Upper lobe of left lung (tissue), 6 donors: ENCODE measurements around the gene KCNH1. TPM values are rescaled to one million over a fixed set of nuclear protein-coding genes. Genes with fewer than 3 reads are reported as not detected.

Experiments used
- ATAC-seq, 2 donors: fragments of 200-7000 bp; cut with Tn5 transposase; one replicate each; pipeline ENCODE4 v1.9.1; 2022; ENCODE audit warnings: mild to moderate bottlenecking in 2 of 2, moderate library complexity in 2 of 2; ENCODE audit not compliant: low FRiP score in 2 of 2
- DNase-seq, 2 donors: peaks; one replicate each; pipeline ENCODE4 v3.0.0-alpha.2; 2019 to 2020
- H3K27ac ChIP-seq, 4 donors: fragments of 200-600 bp; sonication (generic); one replicate each; pipeline ENCODE4 v1.5.1; 2016 to 2019
- H3K27me3 ChIP-seq, 4 donors: fragments of 200-600 bp; sonication (generic); one replicate each; pipeline ENCODE4 v1.5.1; 2017 to 2019
- H3K36me3 ChIP-seq, 4 donors: fragments of 200-600 bp; sonication (generic); one replicate each; pipeline ENCODE4 v1.5.1; 2016 to 2019
- H3K4me1 ChIP-seq, 4 donors: fragments of 200-600 bp; sonication (generic); one replicate each; pipeline ENCODE4 v1.5.1; 2018 to 2019
- H3K4me3 ChIP-seq, 4 donors: fragments of 200-600 bp; sonication (generic); one replicate each; pipeline ENCODE4 v1.5.1; 2017 to 2019; ENCODE audit warnings: mild to moderate bottlenecking in 2 of 4, moderate library complexity in 1 of 4
- H3K9me3 ChIP-seq, 4 donors: fragments of 200-600 bp; sonication (generic); one replicate each; pipeline ENCODE4 v1.5.1; 2018 to 2019
- CTCF ChIP-seq, 6 experiments: fragments of 450-650 bp in 4 of 6; fragments of 200-600 bp in 2 of 6; sonication (generic) in 2 of 6; IDR thresholded peaks; one replicate each; pipeline ENCODE4 v1.5.1; 2016 to 2019; ENCODE audit warnings: antibody characterized with exemption in 6 of 6
- EP300 ChIP-seq, 4 donors: sonication (generic); formaldehyde crosslinking; IDR thresholded peaks; one replicate each; pipeline ENCODE4 v1.5.1; 2017; ENCODE audit warnings: antibody characterized with exemption in 4 of 4, control low read depth in 2 of 4
- POLR2A ChIP-seq, 4 donors: fragments of 450-650 bp; IDR thresholded peaks; one replicate each; pipeline ENCODE4 v1.5.1; 2016 to 2017; ENCODE audit warnings: antibody characterized with exemption in 4 of 4, mild to moderate bottlenecking in 2 of 4
- POLR2AphosphoS5 ChIP-seq, 2 donors: sonication (generic); formaldehyde crosslinking; IDR thresholded peaks; one replicate each; pipeline ENCODE4 v1.5.1; 2017; ENCODE audit warnings: antibody characterized with exemption in 2 of 2
- WGBS, 2 donors: methylation state at CpG; one replicate each; pipeline ENCODE4 v1.1.5; 2017 to 2018; 5-methylcytosine and 5-hydroxymethylcytosine counted together
- total RNA-seq, 6 donors: library from RNA; depleted of rRNA in 4 of 6; stranded (reverse); fragments of >200 nt in 4 of 6; gene quantifications; one replicate each; pipeline versions ENCODE4 v1.1.0 to v1.2.1, GENCODE V29; 2016 to 2021
- donor health status: DM: no; HTN: no; CAD: no; lungs with moderate emphysema.
- donor health status: DM: no; HTN: yes; CAD: no; lungs with severe emphysema.

Gene KCNH1
- total RNA-seq, 6 donors from 2014 or later: 0.09 TPM; not detected in 5

- no peak overlapping the region for H3K27ac ChIP-seq
- TF ChIP-seq CTCF (IDR thresholded peaks at IDR 0.05) (no peak), EP300 (IDR thresholded peaks at IDR 0.05) (no peak), POLR2A (IDR thresholded peaks at IDR 0.05) (no peak), POLR2AphosphoS5 (IDR thresholded peaks at IDR 0.05) (no peak)
- no peak overlapping the region for H3K4me3 ChIP-seq
- 61 to 89% methylated on average over 3 of the region's 3 CpGs for WGBS, 2 donors
- H3K9me3 ChIP-seq: no peaks in the 10 kb centered on the region
- no peaks in the 10 kb centered on the region for H3K36me3 ChIP-seq
- ATAC-seq (no peak), DNase-seq (no peak)
- H3K4me1 ChIP-seq: no peaks in the 10 kb centered on the region
- no peaks in the 10 kb centered on the region for H3K27me3 ChIP-seq
These were observed 98.0 kb downstream of the KCNH1 start for GRCh38 chr1:211035821-211036380.

- H3K36me3 ChIP-seq: no peaks in the 10 kb centered on the region
- no peak for DNase-seq
- 96 to 98% methylated on average over 2 of the region's 2 CpGs for WGBS, 2 donors
- H3K27ac ChIP-seq: no peak overlapping the region
- ATAC-seq: no peak
- H3K9me3 ChIP-seq: no peaks in the 10 kb centered on the region
- H3K4me1 ChIP-seq: no peaks in the 10 kb centered on the region
- no peak overlapping the region for H3K4me3 ChIP-seq
- TF ChIP-seq POLR2AphosphoS5 (IDR thresholded peaks at IDR 0.05): no peak
- no peak for TF ChIP-seq EP300 (IDR thresholded peaks at IDR 0.05)
- TF ChIP-seq CTCF (IDR thresholded peaks at IDR 0.05): no peak
- no peak for TF ChIP-seq POLR2A (IDR thresholded peaks at IDR 0.05)
- no peaks in the 10 kb centered on the region for H3K27me3 ChIP-seq
These were observed 99.9 kb downstream of the KCNH1 start for GRCh38 chr1:211033921-211034525.

- TF ChIP-seq POLR2A (IDR thresholded peaks at IDR 0.05) (no peak), EP300 (IDR thresholded peaks at IDR 0.05) (no peak), POLR2AphosphoS5 (IDR thresholded peaks at IDR 0.05) (no peak), CTCF (IDR thresholded peaks at IDR 0.05) (no peak)
- ATAC-seq (no peak), DNase-seq (no peak)
- 68 to 97% methylated on average over 2 of the region's 2 CpGs for WGBS, 2 donors
- Histone ChIP-seq H3K4me3 (no peak overlapping the region), H3K27ac (no peak overlapping the region), H3K9me3 (no peaks in the 10 kb centered on the region), H3K4me1 (no peaks in the 10 kb centered on the region), H3K27me3 (no peaks in the 10 kb centered on the region), H3K36me3 (no peaks in the 10 kb centered on the region)
These were observed 109.0 kb downstream of the KCNH1 start for GRCh38 chr1:211024901-211025300.

GRCh38 chr1:211019266-211019665, 114.7 kb downstream of the KCNH1 start:
- DNase-seq (no peak), ATAC-seq (no peak)
- WGBS, 2 donors: 41 to 77% methylated on average over 1 of the region's 1 CpG
- Histone ChIP-seq H3K36me3 (no peaks in the 10 kb centered on the region), H3K4me1 (no peaks in the 10 kb centered on the region), H3K27ac (no peak overlapping the region), H3K4me3 (no peak overlapping the region), H3K27me3 (no peaks in the 10 kb centered on the region), H3K9me3 (no peaks in the 10 kb centered on the region)
- TF ChIP-seq POLR2AphosphoS5 (IDR thresholded peaks at IDR 0.05) (no peak), EP300 (IDR thresholded peaks at IDR 0.05) (no peak), POLR2A (IDR thresholded peaks at IDR 0.05) (no peak), CTCF (IDR thresholded peaks at IDR 0.05) (no peak)

GRCh38 chr1:211018690-211019089, 115.3 kb downstream of the KCNH1 start:
- H3K9me3 ChIP-seq: no peaks in the 10 kb centered on the region
- no peaks in the 10 kb centered on the region for H3K36me3 ChIP-seq
- H3K27me3 ChIP-seq: no peaks in the 10 kb centered on the region
- 85% methylated on average over 5 of the region's 5 CpGs for WGBS, 2 donors
- no peak for TF ChIP-seq CTCF (IDR thresholded peaks at IDR 0.05)
- TF ChIP-seq POLR2AphosphoS5 (IDR thresholded peaks at IDR 0.05): no peak
- TF ChIP-seq EP300 (IDR thresholded peaks at IDR 0.05): no peak
- no peak for TF ChIP-seq POLR2A (IDR thresholded peaks at IDR 0.05)
- H3K4me1 ChIP-seq: no peaks in the 10 kb centered on the region
- H3K27ac ChIP-seq: no peak overlapping the region
- no peak for ATAC-seq
- no peak overlapping the region for H3K4me3 ChIP-seq
- DNase-seq: no peak
